Panc1 (cell line): ENCODE data around the gene GPRC5A.

Experiments used
- POLR2AphosphoS5 ChIP-seq: IDR thresholded peaks from 2 replicates; pipeline ENCODE4 v1.6.1; 2012; ENCODE audit warnings: mild to moderate bottlenecking, low read depth, low read length, moderate library complexity
- TF ChIP-seq, protein P1 (sequence below), 2 experiments: IDR thresholded peaks; 2 replicates each; pipeline ENCODE4 v1.6.1; 2011 to 2012; ENCODE audit warnings: low read depth in 2 of 2, control low read depth in 1 of 2, low read length in 1 of 2, mild to moderate bottlenecking in 1 of 2, moderate library complexity in 1 of 2; ENCODE audit not compliant: insufficient read depth in 1 of 2

DNA sequence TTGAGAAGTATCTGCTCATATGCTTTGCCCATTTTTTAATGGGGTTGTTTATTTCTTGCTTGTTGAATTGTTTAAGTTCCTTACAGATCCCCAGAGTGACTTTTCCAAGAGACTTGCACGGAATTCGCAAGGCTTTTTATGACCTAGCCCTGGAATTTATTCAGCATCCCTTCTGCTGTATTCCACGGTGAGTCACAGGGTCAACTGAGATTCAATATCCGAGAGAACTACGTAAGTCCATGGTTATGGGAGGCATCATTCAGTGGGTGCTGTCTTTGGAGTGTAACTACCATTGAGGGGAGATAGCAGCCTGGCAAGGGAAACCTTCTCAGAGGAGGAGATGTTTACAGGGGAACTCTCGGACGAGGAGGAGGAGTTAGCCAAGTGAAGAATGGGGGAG, 20.9 kb upstream of the GPRC5A start:
- TF ChIP-seq POLR2AphosphoS5, result no peak; the same call in 1 of the 2 replicates
- TF ChIP-seq, protein P1, sequence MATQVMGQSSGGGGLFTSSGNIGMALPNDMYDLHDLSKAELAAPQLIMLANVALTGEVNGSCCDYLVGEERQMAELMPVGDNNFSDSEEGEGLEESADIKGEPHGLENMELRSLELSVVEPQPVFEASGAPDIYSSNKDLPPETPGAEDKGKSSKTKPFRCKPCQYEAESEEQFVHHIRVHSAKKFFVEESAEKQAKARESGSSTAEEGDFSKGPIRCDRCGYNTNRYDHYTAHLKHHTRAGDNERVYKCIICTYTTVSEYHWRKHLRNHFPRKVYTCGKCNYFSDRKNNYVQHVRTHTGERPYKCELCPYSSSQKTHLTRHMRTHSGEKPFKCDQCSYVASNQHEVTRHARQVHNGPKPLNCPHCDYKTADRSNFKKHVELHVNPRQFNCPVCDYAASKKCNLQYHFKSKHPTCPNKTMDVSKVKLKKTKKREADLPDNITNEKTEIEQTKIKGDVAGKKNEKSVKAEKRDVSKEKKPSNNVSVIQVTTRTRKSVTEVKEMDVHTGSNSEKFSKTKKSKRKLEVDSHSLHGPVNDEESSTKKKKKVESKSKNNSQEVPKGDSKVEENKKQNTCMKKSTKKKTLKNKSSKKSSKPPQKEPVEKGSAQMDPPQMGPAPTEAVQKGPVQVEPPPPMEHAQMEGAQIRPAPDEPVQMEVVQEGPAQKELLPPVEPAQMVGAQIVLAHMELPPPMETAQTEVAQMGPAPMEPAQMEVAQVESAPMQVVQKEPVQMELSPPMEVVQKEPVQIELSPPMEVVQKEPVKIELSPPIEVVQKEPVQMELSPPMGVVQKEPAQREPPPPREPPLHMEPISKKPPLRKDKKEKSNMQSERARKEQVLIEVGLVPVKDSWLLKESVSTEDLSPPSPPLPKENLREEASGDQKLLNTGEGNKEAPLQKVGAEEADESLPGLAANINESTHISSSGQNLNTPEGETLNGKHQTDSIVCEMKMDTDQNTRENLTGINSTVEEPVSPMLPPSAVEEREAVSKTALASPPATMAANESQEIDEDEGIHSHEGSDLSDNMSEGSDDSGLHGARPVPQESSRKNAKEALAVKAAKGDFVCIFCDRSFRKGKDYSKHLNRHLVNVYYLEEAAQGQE (IDR thresholded peaks at IDR 0.05; ENCODE audit: insufficient read depth in 1 of 2, low read depth in 2 of 2, low read length in 1 of 2), result no peak
